ENCODE measurements around the gene EPG5. TPM values are rescaled to one million over a fixed set of nuclear protein-coding genes. Genes with fewer than 3 reads are reported as not detected.

The EPG5 gene
- total RNA-seq, 6 donors from 2014 or later = 28.6 to 109 (median 39.6) TPM

- Histone ChIP-seq H3K4me3 (no peak overlapping the region), H3K27me3 (peaks cover 0 to 22% (median 6%) of the 10 kb centered on the region in 4 donors), H3K36me3 (no peaks in the 10 kb centered on the region), H3K27ac (no peak overlapping the region), H3K9me3 (no peaks in the 10 kb centered on the region), H3K4me1 (peaks cover 20 to 29% (median 24%) of the 10 kb centered on the region in 4 donors)
- TF ChIP-seq CTCF (IDR thresholded peaks at IDR 0.05) = no peak
- no peak for TF ChIP-seq EP300 (IDR thresholded peaks at IDR 0.05)
- no peak for TF ChIP-seq POLR2AphosphoS5 (IDR thresholded peaks at IDR 0.05)
- no peak for TF ChIP-seq POLR2A (IDR thresholded peaks at IDR 0.05)
- DNase-seq (no peak), ATAC-seq (ENCODE audit: low FRiP score in 2 of 2) (no peak)
- WGBS, 2 donors = 71 to 72% methylated on average over 12 to 14 of the region's 14 CpGs
Observed at GRCh38 chr18:45836242-45837205, 130.6 kb downstream of the EPG5 start.

- no peaks in the 10 kb centered on the region for H3K36me3 ChIP-seq
- no peak for TF ChIP-seq CTCF (IDR thresholded peaks at IDR 0.05)
- TF ChIP-seq POLR2A (IDR thresholded peaks at IDR 0.05) = no peak
- TF ChIP-seq POLR2AphosphoS5 (IDR thresholded peaks at IDR 0.05) = no peak
- no peak for TF ChIP-seq EP300 (IDR thresholded peaks at IDR 0.05)
- peaks cover 20 to 29% (median 24%) of the 10 kb centered on the region in 4 donors for H3K4me1 ChIP-seq
- DNase-seq (no peak), ATAC-seq (ENCODE audit: low FRiP score in 2 of 2) (no peak)
- H3K4me3 ChIP-seq = no peak overlapping the region
- 48 to 57% methylated on average over 3 of the region's 3 CpGs for WGBS, 2 donors
- no peaks in the 10 kb centered on the region for H3K9me3 ChIP-seq
- H3K27me3 ChIP-seq = peaks cover 0 to 22% (median 6%) of the 10 kb centered on the region in 4 donors
- H3K27ac ChIP-seq = no peak overlapping the region
Observed at GRCh38 chr18:45835057-45835636, 132.0 kb downstream of the EPG5 start.

GRCh38 chr18:45834306-45834705, 132.8 kb downstream of the EPG5 start:
- H3K27ac ChIP-seq = no peak overlapping the region
- peaks cover 22 to 34% (median 28%) of the 10 kb centered on the region in 4 donors for H3K4me1 ChIP-seq
- 87 to 88% methylated on average over 1 of the region's 1 CpG for WGBS, 2 donors

GRCh38 chr18:45833846-45834245, 133.3 kb downstream of the EPG5 start:
- no peaks in the 10 kb centered on the region for H3K36me3 ChIP-seq
- H3K4me1 ChIP-seq = peaks cover 22 to 34% (median 28%) of the 10 kb centered on the region in 4 donors
- no peak for ATAC-seq (ENCODE audit: low FRiP score in 2 of 2)
- no peaks in the 10 kb centered on the region for H3K9me3 ChIP-seq
- H3K27me3 ChIP-seq = peaks cover 0 to 20% (median 5%) of the 10 kb centered on the region in 4 donors
- TF ChIP-seq EP300 (IDR thresholded peaks at IDR 0.05) (no peak), POLR2AphosphoS5 (IDR thresholded peaks at IDR 0.05) (no peak), CTCF (IDR thresholded peaks at IDR 0.05) (no peak), POLR2A (IDR thresholded peaks at IDR 0.05) (no peak)
- H3K4me3 ChIP-seq = no peak overlapping the region
- no peak for DNase-seq
- 66 to 80% methylated on average over 5 of the region's 5 CpGs for WGBS, 2 donors
- no peak overlapping the region for H3K27ac ChIP-seq

More at GRCh38 chr18:45834306-45834705, 132.8 kb downstream of the EPG5 start:
- ATAC-seq (ENCODE audit: low FRiP score in 2 of 2) (no peak), DNase-seq (no peak)
- TF ChIP-seq POLR2AphosphoS5 (IDR thresholded peaks at IDR 0.05) (no peak), EP300 (IDR thresholded peaks at IDR 0.05) (no peak), CTCF (IDR thresholded peaks at IDR 0.05) (no peak), POLR2A (IDR thresholded peaks at IDR 0.05) (no peak)
- no peaks in the 10 kb centered on the region for H3K36me3 ChIP-seq
- H3K27me3 ChIP-seq = peaks cover 0 to 22% (median 6%) of the 10 kb centered on the region in 4 donors
- H3K9me3 ChIP-seq = no peaks in the 10 kb centered on the region
- H3K4me3 ChIP-seq = no peak overlapping the region

Measured in upper lobe of left lung (tissue), 6 donors.